ENCODE data around the gene SPOPL.
"Not testable (repeated sequence)": the region's sequence is repeated elsewhere in the genome, so short reads cannot be mapped to it uniquely, and the experiment has no call there.

SPOPL gene

GRCh38 chr2:138531913-138532312 lies 30.3 kb downstream of the SPOPL start:
- DNase-seq = no peak

- no peak for DNase-seq
Measured at GRCh38 chr2:138534791-138535190, 33.2 kb downstream of the SPOPL start.

GRCh38 chr2:138536302-138536701 lies 34.7 kb downstream of the SPOPL start:
- no peak for DNase-seq

GRCh38 chr2:138536740-138537139 lies 35.2 kb downstream of the SPOPL start:
- DNase-seq = no peak

- DNase-seq = no peak
Measured at GRCh38 chr2:138537170-138537915, 35.8 kb downstream of the SPOPL start.

- not testable (repeated sequence) for DNase-seq
Measured at GRCh38 chr2:138544206-138544605, 42.6 kb downstream of the SPOPL start.

GRCh38 chr2:138548796-138549195 lies 47.2 kb downstream of the SPOPL start:
- no peak for DNase-seq

- no peak for DNase-seq
Measured at GRCh38 chr2:138550172-138550571, 48.6 kb downstream of the SPOPL start.

- no peak for DNase-seq
Measured at GRCh38 chr2:138550670-138551287, 49.2 kb downstream of the SPOPL start.

- no peak for DNase-seq
Measured at GRCh38 chr2:138554123-138554522, 52.6 kb downstream of the SPOPL start.

GRCh38 chr2:138559641-138560040 lies 58.1 kb downstream of the SPOPL start:
- DNase-seq = no peak

GRCh38 chr2:138564586-138565229 lies 63.1 kb downstream of the SPOPL start:
- no peak for DNase-seq

- no peak for DNase-seq
Measured at GRCh38 chr2:138565230-138565598, 63.6 kb downstream of the SPOPL start.

GRCh38 chr2:138572318-138572717 lies 70.7 kb downstream of the SPOPL start:
- no peak for DNase-seq

- no peak for DNase-seq
Measured at GRCh38 chr2:138577066-138577465, 75.5 kb downstream of the SPOPL start.

GRCh38 chr2:138579556-138579955 lies 78.0 kb downstream of the SPOPL start:
- no peak for DNase-seq

GRCh38 chr2:138581909-138582308 lies 80.3 kb downstream of the SPOPL start:
- DNase-seq = no peak

GRCh38 chr2:138589663-138590062 lies 88.1 kb downstream of the SPOPL start:
- no peak for DNase-seq

- no peak for DNase-seq
Measured at GRCh38 chr2:138596403-138596802, 94.8 kb downstream of the SPOPL start.

- no peak for DNase-seq
Measured at GRCh38 chr2:138600732-138601457, 99.3 kb downstream of the SPOPL start.

- no peak for DNase-seq
Measured at GRCh38 chr2:138601458-138602165, 100.0 kb downstream of the SPOPL start.

- no peak for DNase-seq
Measured at GRCh38 chr2:138602166-138602460, 100.5 kb downstream of the SPOPL start.

- DNase-seq = no peak
Measured at GRCh38 chr2:138607746-138608145, 106.2 kb downstream of the SPOPL start.
